Stimulated activated CD8-positive, alpha-beta memory T cell treated with anti-CD3 and anti-CD28 coated beads, Interleukin-15, amount 100 ng/mL, for 4 hours (primary cell): Measurements from ENCODE around the gene TUBGCP4.

Source experiments
- DNase-seq, 2 donors: peaks; one replicate each; pipeline ENCODE4 v3.0.0-alpha.2; 2020; ENCODE audit warnings: low read depth in 2 of 2

Gene TUBGCP4

GRCh38 chr15:43403616-43404015, 32.7 kb downstream of the TUBGCP4 start:
- DNase-seq = no peak

DNA sequence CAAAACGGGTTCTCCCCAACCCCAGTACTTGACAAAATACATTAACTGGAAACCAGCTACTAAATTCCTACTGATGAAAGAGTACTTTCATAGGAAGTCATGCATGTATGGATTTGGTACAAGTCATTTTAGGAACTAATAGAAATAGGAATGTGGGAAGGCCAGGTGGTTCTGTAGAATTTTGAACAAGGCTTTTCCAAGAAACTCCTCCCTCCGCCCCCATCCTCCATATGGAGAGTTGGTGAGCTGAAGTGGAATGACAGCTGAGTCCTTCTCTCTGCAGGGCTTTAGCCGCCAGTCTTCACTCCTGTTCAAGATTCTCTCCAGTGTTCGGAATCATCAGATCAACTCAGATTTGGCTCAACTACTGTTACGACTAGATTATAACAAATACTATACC, 33.2 kb downstream of the TUBGCP4 start:
- no peak for DNase-seq

DNA sequence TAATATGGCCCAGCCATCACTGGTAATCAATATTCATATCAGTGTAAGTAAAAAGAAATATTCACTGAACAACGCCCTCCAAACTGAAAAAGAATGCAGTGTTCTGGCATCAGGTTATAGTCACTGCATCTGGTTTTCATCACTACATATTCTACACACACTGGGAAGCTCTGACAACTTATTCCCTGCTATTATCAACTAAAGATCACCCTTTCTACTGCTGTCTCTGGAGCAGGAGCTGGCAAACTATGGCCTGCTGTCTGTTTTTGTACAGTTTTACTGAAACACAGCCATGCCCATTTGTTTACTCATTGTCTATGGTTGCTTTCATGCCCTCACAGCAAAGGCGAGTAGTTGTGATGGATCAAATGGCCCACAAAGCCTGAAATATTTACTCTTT, 35.3 kb downstream of the TUBGCP4 start:
- no peak for DNase-seq

DNA sequence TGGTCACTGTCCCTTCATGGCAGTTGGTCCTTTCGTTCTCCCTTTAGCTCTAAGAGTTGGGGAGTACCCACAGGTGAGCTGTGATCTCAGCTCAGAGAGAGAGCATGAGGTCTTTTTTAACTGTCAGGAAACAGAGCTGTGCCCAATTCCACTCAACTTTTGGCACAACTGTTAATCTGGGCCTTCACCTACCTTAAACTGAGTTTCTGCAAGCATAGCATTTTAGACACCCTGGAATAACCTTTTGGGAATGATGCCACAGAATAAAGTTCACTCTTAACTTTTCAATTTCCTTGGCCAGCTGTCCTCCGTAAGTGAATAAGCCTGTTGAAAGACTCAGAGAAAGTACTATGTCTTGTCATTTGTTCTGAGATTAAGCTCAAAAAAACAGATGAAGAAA, 35.9 kb downstream of the TUBGCP4 start:
- no peak for DNase-seq

- DNase-seq = no peak
Measured at GRCh38 chr15:43408789-43409188, 37.9 kb downstream of the TUBGCP4 start.

DNA sequence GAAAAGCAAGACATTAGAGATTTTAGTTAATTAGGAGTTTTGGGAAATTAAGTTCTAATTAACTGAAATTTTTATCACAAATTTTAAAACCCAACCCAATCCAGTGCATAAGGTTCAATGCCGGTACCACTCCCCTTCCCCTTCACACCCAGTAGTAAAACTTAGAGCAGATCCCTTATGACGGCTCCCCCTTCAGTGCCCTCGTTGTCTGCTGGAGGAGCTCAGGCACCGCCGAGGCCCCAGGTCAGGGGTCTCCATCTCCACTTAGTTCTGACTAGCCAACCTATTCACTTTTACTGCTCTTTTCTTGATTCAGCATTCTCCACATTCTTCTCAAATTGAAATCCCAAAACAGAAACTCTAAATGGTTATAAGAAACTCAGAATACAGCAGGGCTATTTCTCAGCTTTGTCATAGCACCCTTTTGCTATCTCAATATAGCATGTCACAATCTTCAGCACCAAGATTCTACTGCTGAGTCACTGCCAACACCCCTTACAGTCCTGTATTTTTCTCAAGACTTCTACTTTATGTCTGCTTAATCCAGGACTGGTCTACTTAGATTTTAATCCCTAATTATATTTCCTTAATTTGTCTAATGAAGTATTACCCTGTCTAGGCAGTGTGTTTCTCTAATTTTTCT, 39.8 kb downstream of the TUBGCP4 start:
- no peak for DNase-seq

GRCh38 chr15:43412096-43412495, 41.2 kb downstream of the TUBGCP4 start:
- DNase-seq = no peak

DNA sequence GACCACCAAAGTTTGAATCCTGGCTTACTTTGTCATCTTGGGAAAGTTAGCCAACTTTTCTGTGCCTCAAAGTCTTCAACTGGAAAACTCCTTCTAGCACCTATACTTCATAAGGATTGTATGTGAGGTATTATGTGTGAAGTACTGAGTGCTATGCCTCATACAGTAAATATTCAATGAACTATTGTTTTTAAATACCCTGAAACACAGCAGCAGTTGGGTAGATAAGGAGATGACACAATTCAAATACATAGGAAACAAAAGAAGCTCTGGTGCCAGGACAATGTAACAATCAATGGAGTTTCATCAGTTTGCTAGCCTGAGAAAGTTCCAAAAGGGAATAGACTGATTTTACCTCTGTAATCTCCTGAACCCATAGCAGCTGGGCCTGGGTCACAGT, 43.3 kb downstream of the TUBGCP4 start:
- DNase-seq = no peak

DNA sequence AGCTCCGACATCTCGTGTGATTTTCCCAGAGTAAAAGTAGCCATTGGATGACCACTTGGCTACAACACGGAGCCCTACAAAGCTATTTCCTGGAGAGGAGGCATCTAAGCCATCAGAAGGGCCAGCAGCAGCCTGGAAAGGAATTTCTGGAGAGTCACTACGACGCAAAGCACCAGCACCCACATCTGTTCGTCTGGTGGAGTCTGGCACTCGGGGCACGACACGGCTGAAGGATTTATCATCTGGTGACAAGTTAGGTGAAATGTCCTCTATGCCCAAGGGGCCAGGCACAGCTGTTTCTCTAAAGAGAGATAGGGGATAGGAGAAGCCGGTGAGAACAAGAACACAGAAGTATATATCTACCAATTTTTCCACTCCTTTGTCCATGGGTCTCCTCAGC, 49.5 kb downstream of the TUBGCP4 start:
- DNase-seq = no peak

GRCh38 chr15:43420876-43421275, 50.0 kb downstream of the TUBGCP4 start:
- no peak for DNase-seq

DNA sequence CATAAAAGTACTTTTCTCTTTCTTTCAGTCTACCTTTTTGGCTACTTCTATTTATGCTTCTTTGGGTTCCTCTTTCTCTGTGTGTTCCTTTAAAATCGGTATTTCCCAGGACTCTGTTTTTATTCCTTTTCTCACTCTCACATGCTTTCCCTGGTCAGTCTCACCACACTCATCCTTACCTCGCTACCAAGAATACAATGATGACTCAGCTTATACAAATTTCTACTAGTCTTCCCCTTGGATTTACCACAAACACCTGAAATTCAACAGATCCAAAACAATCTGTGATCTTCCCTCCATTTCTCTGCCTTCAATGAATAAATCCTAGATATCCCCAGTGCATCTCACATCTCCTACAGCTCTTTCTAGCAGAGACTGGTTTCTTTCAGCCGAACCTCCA, 52.9 kb downstream of the TUBGCP4 start:
- DNase-seq = no peak

DNA sequence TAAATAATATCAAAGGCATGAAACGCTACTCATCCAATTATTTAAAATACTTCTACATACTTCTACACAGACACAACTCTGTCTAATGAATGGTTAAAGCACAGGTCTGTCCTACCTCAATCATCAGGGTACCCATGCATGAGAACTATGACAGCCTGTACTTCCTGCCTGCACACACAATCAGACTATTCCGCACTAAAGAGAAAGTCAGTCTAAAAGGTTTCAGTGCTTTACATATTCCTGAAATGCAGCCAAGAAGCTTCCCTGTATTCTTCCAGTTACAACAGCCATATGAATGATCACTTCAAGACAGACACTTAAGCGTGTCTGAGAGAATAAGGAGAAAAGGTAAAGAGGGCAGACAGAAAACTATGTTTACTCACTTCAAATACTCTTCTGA, 58.8 kb downstream of the TUBGCP4 start:
- no peak for DNase-seq

DNA sequence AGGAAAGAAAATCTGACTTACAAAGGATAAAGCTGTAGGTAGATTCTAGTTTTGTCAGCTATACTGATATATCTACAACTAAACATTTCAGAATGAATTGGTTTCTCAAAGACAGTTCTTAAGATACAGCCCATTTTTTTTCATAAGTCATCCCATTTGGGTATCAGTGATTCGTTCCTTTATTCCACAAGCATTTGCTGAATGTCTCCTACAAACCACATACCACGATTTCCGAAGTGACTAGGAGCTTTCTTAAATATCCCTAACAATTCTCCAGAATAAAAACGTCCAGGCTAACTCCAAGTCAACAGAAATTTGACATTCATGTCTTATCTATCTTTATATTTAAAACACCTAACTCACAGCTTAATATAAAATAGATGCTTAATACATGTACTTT, 62.3 kb downstream of the TUBGCP4 start:
- no peak for DNase-seq

DNA sequence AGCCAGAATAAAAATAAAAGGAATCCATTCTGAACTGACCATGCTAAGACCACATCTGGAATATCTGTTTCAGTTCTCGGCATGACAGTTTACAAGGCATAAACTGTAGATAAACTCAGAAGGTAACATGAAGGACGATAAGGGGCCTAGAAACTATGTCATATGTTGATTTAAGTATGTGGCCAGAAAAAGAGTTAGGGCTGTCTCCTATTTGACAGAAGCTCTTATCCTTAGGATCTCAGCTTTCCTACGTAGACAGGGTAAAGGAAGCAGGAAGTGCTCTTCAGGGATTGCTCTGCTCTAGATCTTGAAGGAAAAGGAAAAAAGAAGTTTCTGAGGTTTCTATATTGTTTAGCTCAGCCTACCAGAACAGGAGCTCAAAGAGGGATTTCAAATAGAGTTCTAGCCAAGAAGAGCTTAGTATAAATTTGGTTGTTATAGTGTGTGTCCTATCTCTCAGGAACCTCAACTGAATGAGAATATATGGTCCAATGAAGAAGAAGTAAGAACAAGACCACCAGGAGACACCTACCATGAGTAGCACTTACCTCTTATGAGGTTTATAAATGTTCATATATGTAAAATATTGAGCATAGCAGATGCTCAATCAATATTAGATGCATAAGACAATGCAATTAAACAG, 62.9 kb downstream of the TUBGCP4 start:
- no peak for DNase-seq

DNA sequence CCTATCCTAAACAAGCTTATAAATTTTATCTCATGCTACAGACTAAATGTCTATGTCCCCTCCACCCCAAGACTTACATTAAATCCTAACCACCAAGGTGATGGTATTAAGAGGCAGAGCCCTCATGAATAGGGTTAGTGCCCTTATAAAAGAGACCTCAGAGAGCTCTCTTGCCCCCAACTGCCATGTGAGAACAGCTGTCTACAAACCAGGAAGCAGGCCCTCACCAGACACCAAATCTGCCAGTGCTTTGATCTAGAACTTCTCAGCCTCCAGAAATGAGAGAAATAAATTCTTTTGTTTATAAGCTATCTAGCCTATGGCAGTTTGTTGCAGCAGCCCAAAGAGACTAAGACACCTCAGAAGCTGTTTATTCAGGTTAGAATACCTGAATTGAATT, 63.5 kb downstream of the TUBGCP4 start:
- DNase-seq = no peak

- DNase-seq = no peak
Measured at GRCh38 chr15:43436395-43436794, 65.5 kb downstream of the TUBGCP4 start.

DNA sequence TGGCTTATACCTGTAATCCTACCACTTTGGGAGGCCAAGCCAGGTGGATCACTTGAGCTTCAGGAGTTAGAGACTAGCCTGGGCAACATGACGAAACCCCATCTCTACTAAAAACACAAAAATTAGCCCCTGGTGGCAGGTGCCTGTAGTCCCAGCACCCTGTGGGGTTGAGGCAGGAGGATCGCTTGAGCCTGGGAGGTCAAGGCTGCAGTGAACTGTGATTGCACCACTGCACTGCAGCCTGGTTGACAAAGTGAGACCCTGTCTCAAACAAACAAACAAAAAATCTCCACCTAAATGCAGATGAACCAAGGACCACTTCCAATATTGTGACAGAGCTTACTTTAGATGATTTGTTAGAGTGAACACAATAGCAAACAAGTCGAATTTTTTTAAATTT, 68.4 kb downstream of the TUBGCP4 start:
- DNase-seq = no peak

GRCh38 chr15:43440721-43441281, 69.9 kb downstream of the TUBGCP4 start:
- DNase-seq = no peak

GRCh38 chr15:43441316-43441715, 70.4 kb downstream of the TUBGCP4 start:
- no peak for DNase-seq

DNA sequence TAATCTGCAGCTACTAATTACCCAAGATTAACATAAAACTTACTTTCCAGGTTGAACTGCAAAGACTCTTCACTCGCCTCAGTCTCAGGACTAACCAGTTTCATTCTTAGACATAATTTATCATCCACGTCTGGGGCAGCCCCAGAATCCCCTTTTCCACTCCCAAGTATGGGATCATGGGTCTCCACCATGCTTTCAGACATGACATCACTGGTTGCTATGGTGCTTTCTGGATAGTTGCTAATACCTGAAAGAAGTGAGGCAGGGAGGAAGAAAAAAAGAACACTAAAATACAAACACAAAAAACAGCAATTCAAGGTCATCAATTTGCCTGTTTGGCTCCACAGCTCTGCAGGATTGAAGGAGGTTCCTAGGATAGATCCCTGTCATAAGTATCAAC, 75.4 kb downstream of the TUBGCP4 start:
- DNase-seq = no peak

DNA sequence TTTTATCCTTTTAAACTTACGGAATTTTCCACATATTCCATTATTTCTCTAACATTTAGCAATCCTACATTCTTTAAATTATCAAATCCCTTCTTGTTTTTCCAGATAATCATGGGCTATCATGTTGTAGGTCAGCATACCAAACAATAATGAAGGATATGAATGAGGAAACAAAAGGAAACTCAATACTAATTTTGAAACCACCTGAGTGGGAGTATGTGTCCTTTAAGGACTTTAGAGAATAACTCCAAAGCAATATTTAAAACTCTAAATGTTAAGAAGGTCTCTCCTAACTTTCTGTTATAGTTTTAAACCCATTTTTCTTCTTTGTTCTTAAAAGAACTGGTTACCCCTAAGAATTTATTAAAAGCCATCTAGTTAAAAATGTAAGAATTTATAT, 79.1 kb downstream of the TUBGCP4 start:
- no peak for DNase-seq
